Thyroid gland (tissue), 4 donors: ENCODE results near the gene MAP1B.

ENCODE experiments used
- CTCF ChIP-seq, 6 experiments: fragments of 200-600 bp in 3 of 6; fragments of 450-650 bp in 3 of 6; sonication (generic) in 3 of 6; IDR thresholded peaks; one replicate each; pipeline ENCODE4 v1.5.1; 2016 to 2019; ENCODE audit warnings: antibody characterized with exemption in 6 of 6, mild to moderate bottlenecking in 2 of 6, inconsistent platforms in 1 of 6, moderate library complexity in 1 of 6
- POLR2A ChIP-seq, 2 donors: fragments of 450-650 bp; IDR thresholded peaks; one replicate each; pipeline ENCODE4 v1.6.1; 2017; ENCODE audit warnings: antibody characterized with exemption in 2 of 2, mild to moderate bottlenecking in 2 of 2, moderate library complexity in 1 of 2

GRCh38 chr5:72145348-72145747, 38.1 kb downstream of the MAP1B start:
- no peak for TF ChIP-seq CTCF (IDR thresholded peaks at IDR 0.05)
- no peak for TF ChIP-seq POLR2A (IDR thresholded peaks at IDR 0.05)
